Effector memory CD8-positive, alpha-beta T cell (primary cell): Measurements from ENCODE around the gene LY6G6F.

ENCODE experiments used
- ATAC-seq: fragments of 150-1000 bp; cut with Tn5 transposase; replicated peaks from 2 replicates; pipeline ENCODE4 v1.10.0; 2021; ENCODE audit warnings: mild to moderate bottlenecking, moderate library complexity
- DNase-seq, 3 experiments: peaks; one replicate each; pipeline ENCODE4 v3.0.0; 2021
- H3K27ac Mint-ChIP-seq, 2 donors: one replicate each; pipeline ENCODE4 v1.8.0; 2022; ENCODE audit warnings: mild to moderate bottlenecking in 2 of 2, mixed read lengths in 2 of 2, moderate library complexity in 2 of 2
- H3K27me3 Mint-ChIP-seq, 2 donors: one replicate each; pipeline ENCODE4 v1.8.0; 2022; ENCODE audit warnings: mixed read lengths in 2 of 2
- H3K36me3 Mint-ChIP-seq: one replicate; pipeline ENCODE4 v1.8.0; 2022; ENCODE audit warnings: mild to moderate bottlenecking, moderate library complexity, mixed read lengths; ENCODE audit not compliant: insufficient read depth
- H3K4me1 Mint-ChIP-seq, 2 donors: one replicate each; pipeline ENCODE4 v1.8.0; 2022; ENCODE audit warnings: low read depth in 2 of 2, mixed read lengths in 2 of 2
- H3K4me3 Mint-ChIP-seq, 2 donors: one replicate each; pipeline ENCODE4 v1.8.0; 2022; ENCODE audit warnings: mild to moderate bottlenecking in 2 of 2, mixed read lengths in 2 of 2, moderate library complexity in 2 of 2
- H3K9me3 Mint-ChIP-seq, 2 donors: one replicate each; pipeline ENCODE4 v1.8.0; 2022; ENCODE audit warnings: mixed read lengths in 2 of 2
- total RNA-seq, 9 experiments: gene quantifications; one replicate each; lab custom pipeline; 2026; lab: John Stamatoyannopoulos, UW

LY6G6F gene
- 0 reads per million in 9 experiments for total RNA-seq

- no peak for ATAC-seq
- Mint-ChIP-seq H3K9me3 (no peaks in the 10 kb centered on the region), H3K4me3 (no peak within 1 kb of the TSS), H3K27me3 (no peaks in the 10 kb centered on the region), H3K4me1 (peaks cover 20 to 24% of the 10 kb centered on the region in 2 donors), H3K36me3 (peaks cover 7% of the 10 kb centered on the region), H3K27ac (no peak within 1 kb of the TSS)
- no peak for DNase-seq
Observed at GRCh38 chr6:31706599-31706998, at the start of gene LY6G6F. Gene LY6G6F, plus strand, starts transcription at chr6:31706866. Its CDS starts 41 bp downstream, at chr6:31706907.

- Mint-ChIP-seq H3K27me3 (no peaks in the 10 kb centered on the region), H3K36me3 (peaks cover 20% of the 10 kb centered on the region), H3K4me1 (peaks cover 48 to 50% of the 10 kb centered on the region in 2 donors), H3K4me3 (peak overlapping the region; percentile 87 to 97), H3K9me3 (no peaks in the 10 kb centered on the region), H3K27ac (peak overlapping the region; percentile 1 to 85)
- ATAC-seq (no peak), DNase-seq (peak in 1 of 3 experiments; percentile 31)
Observed at GRCh38 chr6:31657406-31658157, 49.1 kb upstream of the LY6G6F start.

- no peaks in the 10 kb centered on the region for H3K9me3 Mint-ChIP-seq
- DNase-seq, result no peak
- no peaks in the 10 kb centered on the region for H3K27me3 Mint-ChIP-seq
- ATAC-seq, result no peak
- H3K4me3 Mint-ChIP-seq, result peak overlapping the region; percentile 87 to 97
- H3K4me1 Mint-ChIP-seq, result peaks cover 48 to 49% of the 10 kb centered on the region in 2 donors
- peak overlapping the region; percentile 64 to 85 for H3K27ac Mint-ChIP-seq
- peaks cover 19% of the 10 kb centered on the region for H3K36me3 Mint-ChIP-seq
Observed at GRCh38 chr6:31658158-31658688, 48.4 kb upstream of the LY6G6F start.

- Mint-ChIP-seq H3K9me3 (no peaks in the 10 kb centered on the region), H3K4me3 (peak overlapping the region; percentile 87 to 97), H3K36me3 (peaks cover 24% of the 10 kb centered on the region), H3K27me3 (no peaks in the 10 kb centered on the region), H3K27ac (peak overlapping the region; percentile 86 to 88), H3K4me1 (peaks cover 54 to 58% of the 10 kb centered on the region in 2 donors)
- no peak for ATAC-seq
- no peak for DNase-seq
Observed at GRCh38 chr6:31658983-31659648, 47.5 kb upstream of the LY6G6F start.

GRCh38 chr6:31659649-31660380 is 46.9 kb upstream of the LY6G6F start:
- H3K9me3 Mint-ChIP-seq, result no peaks in the 10 kb centered on the region
- H3K36me3 Mint-ChIP-seq, result peaks cover 29% of the 10 kb centered on the region
- peak in 1 of 3 experiments; percentile 17 for DNase-seq

GRCh38 chr6:31660381-31661261 is 46.0 kb upstream of the LY6G6F start, which contains the start of gene C6orf47:
Gene C6orf47, minus strand, starts transcription at chr6:31660778. Its CDS starts 831 bp downstream, at chr6:31659947.
- H3K36me3 Mint-ChIP-seq, result peaks cover 34% of the 10 kb centered on the region
- peaks cover 60 to 64% of the 10 kb centered on the region in 2 donors for H3K4me1 Mint-ChIP-seq
- DNase-seq, result peak; percentile 60 to 66 (median 65)
- H3K27ac Mint-ChIP-seq, result peak within 1 kb of the TSS; percentile 86 to 88
- no peaks in the 10 kb centered on the region for H3K9me3 Mint-ChIP-seq
- no peaks in the 10 kb centered on the region for H3K27me3 Mint-ChIP-seq
- peak within 1 kb of the TSS; percentile 87 to 97 for H3K4me3 Mint-ChIP-seq
- peak; percentile 70 for ATAC-seq

More at GRCh38 chr6:31659649-31660380, 46.9 kb upstream of the LY6G6F start:
- H3K27me3 Mint-ChIP-seq, result no peaks in the 10 kb centered on the region
- H3K27ac Mint-ChIP-seq, result peak overlapping the region; percentile 86 to 88
- peaks cover 61 to 65% of the 10 kb centered on the region in 2 donors for H3K4me1 Mint-ChIP-seq
- H3K4me3 Mint-ChIP-seq, result peak overlapping the region; percentile 87 to 97
- peak; percentile 44 for ATAC-seq

GRCh38 chr6:31661262-31662123 is 45.2 kb upstream of the LY6G6F start:
- Mint-ChIP-seq H3K4me1 (peaks cover 62 to 65% of the 10 kb centered on the region in 2 donors), H3K27ac (peak overlapping the region; percentile 86 to 88), H3K36me3 (peaks cover 38% of the 10 kb centered on the region), H3K4me3 (peak overlapping the region; percentile 87 to 97), H3K27me3 (no peaks in the 10 kb centered on the region), H3K9me3 (no peaks in the 10 kb centered on the region)
- no peak for ATAC-seq
- DNase-seq, result no peak

GRCh38 chr6:31662124-31662723 is 44.4 kb upstream of the LY6G6F start:
- H3K4me3 Mint-ChIP-seq, result peak overlapping the region; percentile 62 to 97
- no peaks in the 10 kb centered on the region for H3K27me3 Mint-ChIP-seq
- H3K4me1 Mint-ChIP-seq, result peaks cover 67 to 71% of the 10 kb centered on the region in 2 donors
- H3K27ac Mint-ChIP-seq, result peak overlapping the region in 1 of 2 donors; percentile 77
- DNase-seq (no peak), ATAC-seq (no peak)
- H3K9me3 Mint-ChIP-seq, result no peaks in the 10 kb centered on the region
- H3K36me3 Mint-ChIP-seq, result peaks cover 41% of the 10 kb centered on the region

GRCh38 chr6:31663126-31663960 is 43.3 kb upstream of the LY6G6F start:
- Mint-ChIP-seq H3K27ac (peak overlapping the region; percentile 94 to 98), H3K9me3 (no peaks in the 10 kb centered on the region), H3K4me3 (peak overlapping the region; percentile 93 to 97), H3K36me3 (peaks cover 48% of the 10 kb centered on the region), H3K4me1 (peaks cover 59 to 69% of the 10 kb centered on the region in 2 donors), H3K27me3 (no peaks in the 10 kb centered on the region)
- DNase-seq, result no peak
- ATAC-seq, result no peak

- H3K27me3 Mint-ChIP-seq, result no peaks in the 10 kb centered on the region
- H3K9me3 Mint-ChIP-seq, result no peaks in the 10 kb centered on the region
- DNase-seq (no peak), ATAC-seq (no peak)
- H3K4me1 Mint-ChIP-seq, result peaks cover 51 to 62% of the 10 kb centered on the region in 2 donors
- peak overlapping the region; percentile 93 to 97 for H3K4me3 Mint-ChIP-seq
- H3K27ac Mint-ChIP-seq, result peak overlapping the region; percentile 94 to 98
- H3K36me3 Mint-ChIP-seq, result peaks cover 56% of the 10 kb centered on the region
Observed at GRCh38 chr6:31663961-31664789, 42.5 kb upstream of the LY6G6F start.
